ENCODE results near the gene FZD1. TPM values are rescaled to one million over a fixed set of nuclear protein-coding genes. Genes with fewer than 3 reads are reported as not detected.

Gene FZD1
- polyA plus RNA-seq, 3 donors, result 3.6 to 10.1 (median 7.9) TPM

GRCh38 chr7:91302794-91303193 is 38.6 kb downstream of the FZD1 start:
- peaks cover 0 to 2% (median 0%) of the 10 kb centered on the region in 7 donors for H3K9me3 Mint-ChIP-seq
- no peak overlapping the region for H3K4me3 Mint-ChIP-seq
- Histone ChIP-seq H3K79me2 (ENCODE audit: insufficient read depth, low read length) (no peaks in the 10 kb centered on the region), H2AFZ (ENCODE audit: insufficient read depth, low read depth, low read length, poor library complexity, severe bottlenecking) (peak overlapping the region; percentile 34), H3K9me3 (replicated peaks in 1 of 2; ENCODE audit: control insufficient read depth in 1 of 2, insufficient read depth in 1 of 2, low read length in 2 of 2) (no peaks in the 10 kb centered on the region), H3K36me3 (replicated peaks in 1 of 2; ENCODE audit: control insufficient read depth in 1 of 2, insufficient read depth in 2 of 2, low read length in 2 of 2) (no peaks in the 10 kb centered on the region), H3K4me2 (replicated peaks; ENCODE audit: extremely low read depth, low read length, poor library complexity, severe bottlenecking) (no peak overlapping the region), H3K9ac (ENCODE audit: insufficient read depth, low read length, poor library complexity, severe bottlenecking) (no peak overlapping the region), H3K4me3 (replicated peaks in 1 of 3; ENCODE audit: low read depth in 2 of 3, low read length in 3 of 3) (no peak overlapping the region), H4K20me1 (ENCODE audit: insufficient read depth, low read length) (no peaks in the 10 kb centered on the region), H3K4me1 (ENCODE audit: control insufficient read depth in 1 of 2, insufficient read depth in 2 of 2, low read length in 2 of 2) (peaks cover 26 to 48% of the 10 kb centered on the region in 2 donors), H3K27ac (ENCODE audit: low read depth in 1 of 2, low read length in 2 of 2) (no peak overlapping the region), H3K27me3 (ENCODE audit: control insufficient read depth in 2 of 2, insufficient read depth in 2 of 2, low read length in 2 of 2) (no peaks in the 10 kb centered on the region)
- peaks cover 16% of the 10 kb centered on the region for H3K4me1 Mint-ChIP-seq
- intact Hi-C loops (cut with micrococcal nuclease), result no loop called here
- WGBS (ENCODE audit: insufficient coverage), result 0% methylated on average over 2 of the region's 2 CpGs
- no peak for DNase-seq
- TF ChIP-seq CTCF (IDR thresholded peaks at IDR 0.05), result no peak
- H3K27me3 Mint-ChIP-seq (ENCODE audit: low read depth in 3 of 3), result no peaks in the 10 kb centered on the region
- no peak overlapping the region for H3K27ac Mint-ChIP-seq
- H3K36me3 Mint-ChIP-seq, result no peaks in the 10 kb centered on the region

GRCh38 chr7:91306266-91306665 is 42.0 kb downstream of the FZD1 start:
- Histone ChIP-seq H3K4me2 (replicated peaks; ENCODE audit: extremely low read depth, low read length, poor library complexity, severe bottlenecking) (no peak overlapping the region), H3K9ac (ENCODE audit: insufficient read depth, low read length, poor library complexity, severe bottlenecking) (no peak overlapping the region), H3K27me3 (ENCODE audit: control insufficient read depth in 2 of 2, insufficient read depth in 2 of 2, low read length in 2 of 2) (no peaks in the 10 kb centered on the region), H3K36me3 (replicated peaks in 1 of 2; ENCODE audit: control insufficient read depth in 1 of 2, insufficient read depth in 2 of 2, low read length in 2 of 2) (no peaks in the 10 kb centered on the region), H2AFZ (ENCODE audit: insufficient read depth, low read depth, low read length, poor library complexity, severe bottlenecking) (no peak overlapping the region), H3K9me3 (replicated peaks in 1 of 2; ENCODE audit: control insufficient read depth in 1 of 2, insufficient read depth in 1 of 2, low read length in 2 of 2) (no peaks in the 10 kb centered on the region), H4K20me1 (ENCODE audit: insufficient read depth, low read length) (no peaks in the 10 kb centered on the region), H3K27ac (ENCODE audit: low read depth in 1 of 2, low read length in 2 of 2) (no peak overlapping the region), H3K4me1 (ENCODE audit: control insufficient read depth in 1 of 2, insufficient read depth in 2 of 2, low read length in 2 of 2) (peaks cover 8 to 34% of the 10 kb centered on the region in 2 donors), H3K4me3 (replicated peaks in 1 of 3; ENCODE audit: low read depth in 2 of 3, low read length in 3 of 3) (no peak overlapping the region), H3K79me2 (ENCODE audit: insufficient read depth, low read length) (no peaks in the 10 kb centered on the region)
- Mint-ChIP-seq H3K36me3 (no peaks in the 10 kb centered on the region), H3K4me3 (no peak overlapping the region), H3K4me1 (peaks cover 20% of the 10 kb centered on the region), H3K27me3 (ENCODE audit: low read depth in 3 of 3) (no peaks in the 10 kb centered on the region), H3K9me3 (peaks cover 0 to 3% (median 0%) of the 10 kb centered on the region in 7 donors), H3K27ac (no peak overlapping the region)
- intact Hi-C loops (cut with micrococcal nuclease), result no loop called here
- no CpG with 5 or more reads among the region's 2 CpGs for WGBS (ENCODE audit: insufficient coverage)
- no peak for TF ChIP-seq CTCF (IDR thresholded peaks at IDR 0.05)
- no peak for DNase-seq

Data from CD14-positive monocyte (primary cell).